NCI-H187 (cell line): ENCODE results near the gene SYMPK.
"Not testable (repeated sequence)": the region's sequence is repeated elsewhere in the genome, so short reads cannot be mapped to it uniquely, and the experiment has no call there.

ENCODE experiments used
- DNase-seq, 2 experiments: peaks; one replicate each; lab custom pipeline; 2025; lab: John Stamatoyannopoulos, UW

The SYMPK gene

DNA sequence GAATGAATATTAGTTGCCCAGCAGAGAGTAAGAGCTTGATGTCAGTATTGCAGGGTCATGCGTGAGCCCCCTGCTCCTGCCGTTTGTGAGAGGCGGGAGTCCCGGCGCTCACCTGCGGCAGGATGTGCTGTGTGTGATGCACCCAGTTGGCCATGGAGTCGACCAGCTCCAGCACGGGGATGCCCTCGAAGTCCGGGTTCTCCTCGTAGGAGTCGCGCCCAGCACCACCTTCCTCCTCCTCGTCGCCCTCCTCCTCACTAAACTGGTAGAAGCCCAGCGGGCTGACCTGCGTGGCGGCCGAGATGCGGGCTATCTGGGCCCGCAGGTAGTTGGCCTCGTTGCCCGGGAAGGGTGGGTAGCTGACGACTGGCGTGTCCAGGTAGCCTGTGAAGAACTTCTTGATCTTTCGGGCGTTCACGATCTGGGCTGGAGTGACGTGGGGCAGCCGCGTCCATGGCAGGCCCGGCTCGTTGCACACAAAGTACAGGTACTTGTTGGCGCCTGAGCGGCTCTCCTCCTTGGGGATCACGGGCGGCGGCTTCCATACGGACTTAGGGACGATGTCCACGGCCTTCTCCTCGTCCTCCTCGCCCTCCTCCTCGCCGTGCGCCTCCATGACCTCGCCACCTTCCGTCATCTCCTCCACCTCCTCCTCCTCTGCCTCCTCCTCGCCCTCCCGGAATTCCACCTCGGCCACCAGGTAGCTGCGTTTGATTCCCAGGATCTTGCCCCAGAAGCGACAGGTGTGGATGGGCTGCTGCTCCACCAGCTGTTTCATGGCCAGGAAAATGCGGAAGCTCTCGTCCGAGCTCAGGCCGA, 58.6 kb downstream of the SYMPK start:
- DNase-seq = no peak

DNA sequence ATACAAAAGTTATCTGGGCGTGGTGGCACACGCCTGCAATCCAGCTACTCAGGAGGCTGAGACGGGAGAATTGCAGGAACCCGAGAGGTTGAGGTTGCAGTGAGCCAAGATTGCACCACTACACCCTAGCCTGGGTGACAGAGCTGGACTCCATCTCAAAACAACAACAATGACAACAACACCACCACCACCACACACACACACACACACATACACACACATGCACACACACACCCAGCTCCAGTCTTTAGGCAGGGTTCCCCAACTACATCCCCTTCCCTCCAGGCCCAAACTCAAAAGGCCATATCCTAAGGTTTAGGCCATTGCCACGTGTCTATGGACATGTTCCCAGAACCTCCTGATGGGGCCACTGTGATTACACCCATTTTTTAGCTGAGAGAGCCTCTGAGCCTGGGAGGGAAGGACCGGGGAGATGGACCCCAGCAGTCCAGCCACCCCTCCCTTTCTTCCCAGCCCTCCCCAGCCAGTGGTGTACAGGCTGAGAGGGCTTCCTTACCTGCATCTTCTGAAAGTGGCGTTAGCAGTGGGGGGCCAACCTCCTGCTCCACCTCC, 61.3 kb downstream of the SYMPK start:
- DNase-seq = no peak

DNA sequence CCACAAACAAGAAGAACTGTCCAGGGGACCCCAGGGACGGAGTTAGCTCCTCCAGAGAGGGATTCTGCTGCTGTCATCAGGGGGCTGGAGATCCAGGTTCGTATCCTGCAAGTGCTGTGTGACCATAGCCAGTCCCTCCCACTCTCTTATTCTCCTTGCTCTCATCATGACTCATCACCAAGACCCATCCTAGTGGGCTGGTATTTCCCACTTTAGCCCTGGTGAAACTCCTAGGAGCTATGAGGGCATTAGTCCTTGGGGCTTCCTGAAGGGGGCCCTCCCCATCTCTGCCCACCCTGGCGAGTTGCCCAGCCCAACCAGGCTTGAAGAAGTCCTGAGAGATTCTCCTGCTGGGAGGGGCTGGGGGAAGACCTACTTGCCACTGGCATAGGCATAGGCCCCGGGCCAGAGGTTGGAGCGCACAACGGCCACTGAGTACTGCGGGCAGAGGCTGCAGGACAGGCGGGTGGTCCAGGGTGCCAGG, 62.8 kb downstream of the SYMPK start:
- DNase-seq = no peak

DNA sequence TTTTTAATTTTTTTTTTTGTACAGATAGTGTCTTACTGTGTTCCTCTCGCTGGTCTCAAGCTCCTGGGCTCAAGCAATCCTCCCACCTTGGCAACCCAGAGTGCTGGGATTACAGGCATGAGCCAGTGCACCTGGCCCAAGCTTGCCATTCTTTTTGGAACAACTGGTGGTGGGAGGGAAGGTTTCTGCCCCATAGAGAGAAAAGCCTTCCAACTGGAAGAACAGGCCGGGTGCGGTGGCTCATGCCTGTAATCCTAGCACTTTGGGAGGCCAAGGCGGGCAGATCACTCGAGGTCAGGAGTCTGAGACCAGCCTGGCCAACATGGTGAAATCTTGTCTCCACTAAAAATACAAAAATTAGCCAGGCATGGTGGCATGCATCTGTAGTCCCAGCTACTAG, 63.4 kb downstream of the SYMPK start:
- not testable (repeated sequence) for DNase-seq

DNA sequence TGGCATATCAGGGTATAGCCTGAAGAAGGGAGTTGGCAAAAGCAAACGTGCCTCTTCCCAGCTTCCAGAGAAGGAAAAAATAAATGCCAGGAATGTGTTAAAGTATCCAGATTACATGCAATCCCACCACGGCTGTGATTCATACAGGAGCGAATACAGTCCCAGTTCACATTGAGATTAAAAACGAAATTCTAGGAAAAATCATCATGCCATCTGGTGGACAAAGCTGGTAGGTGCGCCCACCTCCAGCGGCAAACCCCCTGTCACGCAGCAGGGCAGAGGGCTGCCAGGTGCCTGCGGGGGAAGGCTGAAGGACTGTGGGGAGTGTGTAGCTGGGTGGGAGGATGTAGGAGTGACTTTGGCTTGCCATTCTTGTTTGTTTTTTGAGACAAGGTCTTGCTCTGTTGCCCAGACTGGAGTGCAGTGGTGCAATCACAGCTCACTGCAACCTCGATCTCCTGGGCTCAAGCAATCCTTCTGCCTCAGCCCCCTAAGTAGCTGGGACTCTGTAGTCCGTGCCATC, 63.9 kb downstream of the SYMPK start:
- DNase-seq = peak in 1 of 2 experiments; percentile 53

DNA sequence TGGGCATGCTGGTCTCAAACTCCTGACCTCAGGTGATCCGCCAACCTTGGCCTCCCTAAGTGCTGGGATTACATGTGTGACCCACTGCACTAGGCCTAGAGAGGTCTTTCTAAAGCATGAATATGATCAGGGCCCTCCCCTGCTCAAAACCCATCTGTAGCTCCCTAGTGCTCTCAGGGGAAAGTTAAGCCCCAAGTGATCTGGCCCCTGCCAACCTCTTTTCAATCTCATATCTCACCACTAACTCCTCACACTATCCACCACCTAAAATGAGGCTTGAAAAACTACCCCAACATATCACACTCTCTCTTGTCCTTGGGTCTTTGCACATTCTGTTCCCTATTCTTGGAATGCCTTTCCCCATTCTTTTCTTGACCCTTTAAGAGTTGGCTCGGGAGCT, 68.3 kb downstream of the SYMPK start:
- no peak for DNase-seq

DNA sequence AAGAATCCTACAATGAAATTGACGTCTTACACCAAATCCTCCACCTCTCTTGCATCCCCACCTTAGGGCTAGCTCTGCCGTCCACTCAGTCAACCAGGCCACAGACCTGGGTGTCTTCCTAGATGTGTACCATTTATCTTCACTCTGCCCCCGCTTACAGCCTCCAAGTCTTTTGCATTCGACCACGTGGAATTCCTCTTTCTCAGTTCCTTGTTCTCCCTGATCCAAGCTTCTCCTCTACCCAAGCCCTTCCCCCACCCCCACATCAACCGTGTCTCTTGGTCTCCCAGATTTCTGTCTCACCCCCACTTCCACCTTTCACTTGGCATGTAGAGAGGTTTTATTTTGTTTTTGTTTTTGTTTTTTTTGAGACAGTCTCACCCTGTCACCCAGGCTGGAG, 69.1 kb downstream of the SYMPK start:
- no peak for DNase-seq

DNA sequence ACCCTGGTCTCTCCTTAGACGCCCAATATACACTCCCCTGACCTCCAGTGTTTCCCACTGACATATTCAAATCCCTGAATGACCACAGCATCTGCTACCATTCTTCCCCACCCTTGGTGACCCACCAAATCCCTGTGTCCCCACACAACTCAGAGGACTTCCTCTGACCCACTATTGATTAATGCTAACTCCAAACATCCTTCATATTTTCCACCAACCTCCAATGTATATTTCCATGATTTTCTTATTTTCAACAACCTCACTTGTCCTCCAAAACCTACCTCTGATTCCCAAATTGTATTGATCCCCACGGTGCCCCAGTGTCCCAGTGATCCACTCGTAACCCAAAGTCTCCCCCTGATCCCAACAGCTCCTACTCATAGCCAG, 69.8 kb downstream of the SYMPK start:
- no peak for DNase-seq

DNA sequence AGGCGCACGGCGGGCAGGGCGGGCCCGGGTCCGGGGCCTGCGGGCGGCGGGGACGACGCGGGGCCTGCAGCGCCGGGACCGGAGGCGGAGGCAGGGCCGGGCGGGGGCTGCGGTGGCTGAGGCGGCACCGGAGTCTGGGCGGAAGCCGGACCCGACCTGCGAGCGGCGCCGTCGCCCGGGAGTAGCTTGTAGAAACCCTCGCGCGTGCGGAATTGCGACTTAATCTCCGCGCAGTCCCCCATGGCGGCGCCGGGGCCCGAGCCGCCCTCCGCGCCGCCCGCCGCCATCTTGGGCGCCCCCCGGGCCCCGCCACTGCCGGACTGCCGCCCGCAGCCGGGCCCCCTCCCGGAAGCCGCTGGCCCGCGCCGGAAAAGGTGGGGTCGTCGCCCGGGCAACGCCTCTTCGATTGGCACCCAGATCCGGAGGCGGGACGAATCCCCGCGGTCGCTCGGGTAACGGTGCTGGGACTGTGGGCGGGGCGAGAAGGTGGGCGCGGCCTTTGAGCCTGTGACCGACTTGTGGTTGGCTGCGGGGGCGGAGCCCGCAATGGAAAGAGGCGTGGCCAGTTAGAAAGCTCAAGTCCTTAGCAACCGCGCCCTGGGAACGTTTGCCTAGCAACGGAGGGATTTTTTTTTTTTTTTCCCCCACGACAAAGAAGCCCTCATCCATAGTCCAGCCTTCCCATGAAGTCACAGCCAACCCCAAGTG, 70.3 kb downstream of the SYMPK start, which contains the start of gene DMWD:
TSS of gene DMWD (minus strand) at position 376 of the 708 bp plus-strand sequence. CDS start at position 287, 89 bp downstream.
- DNase-seq = peak; percentile 99 to 100

DNA sequence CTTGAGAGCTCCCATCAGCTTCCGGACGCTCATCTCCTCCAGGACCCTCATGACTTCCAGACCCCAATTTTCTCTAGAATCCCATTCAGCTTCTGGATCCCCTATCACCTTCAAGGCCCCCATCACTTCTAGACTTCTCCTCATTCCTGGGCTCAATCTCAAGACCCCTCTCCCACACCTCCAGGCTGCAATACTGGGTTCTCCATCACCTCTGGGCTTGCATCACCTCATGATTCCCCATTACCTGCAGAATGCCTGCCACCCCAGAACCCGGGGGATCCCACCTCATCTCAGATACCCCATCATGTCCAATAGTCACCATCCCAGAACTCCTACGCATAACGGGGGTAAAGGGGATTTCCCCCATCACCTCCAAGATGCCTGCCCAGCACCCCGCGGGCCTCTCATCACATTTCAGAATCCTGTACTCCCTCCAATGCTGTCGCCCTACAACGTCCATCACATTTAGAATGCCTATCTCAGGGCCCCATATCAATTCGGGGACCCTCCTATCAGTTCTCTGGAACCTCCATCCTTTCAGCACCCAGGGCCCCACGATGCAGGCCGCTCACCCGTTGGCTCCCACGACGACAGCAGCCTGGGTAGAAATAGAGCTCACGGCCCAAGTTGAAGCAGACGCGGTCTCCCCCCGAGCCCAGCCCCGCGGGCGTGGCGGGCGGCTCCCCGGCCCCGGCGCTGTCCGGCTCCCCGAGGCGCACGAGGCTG, 71.0 kb downstream of the SYMPK start:
- no peak for DNase-seq

DNA sequence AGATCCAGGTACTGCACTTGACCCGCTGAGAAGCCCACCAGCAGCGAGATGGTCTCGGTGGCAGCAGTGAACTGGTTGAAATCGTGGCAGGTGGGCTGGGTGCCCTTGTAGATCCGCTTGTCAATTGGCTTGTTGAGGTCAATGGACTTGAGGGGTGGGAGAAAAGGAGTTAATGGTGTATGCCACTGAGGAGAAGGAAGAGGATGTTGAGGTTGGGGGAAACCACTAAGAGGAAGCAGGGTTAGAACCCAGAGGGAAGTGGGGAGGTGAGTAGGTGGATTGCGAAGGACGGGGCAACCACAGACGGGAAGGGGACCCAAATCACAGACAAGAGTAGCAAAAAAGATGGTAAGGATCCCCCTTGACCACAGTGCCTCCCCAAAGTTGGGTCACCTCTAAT, 72.0 kb downstream of the SYMPK start:
- DNase-seq = no peak

DNA sequence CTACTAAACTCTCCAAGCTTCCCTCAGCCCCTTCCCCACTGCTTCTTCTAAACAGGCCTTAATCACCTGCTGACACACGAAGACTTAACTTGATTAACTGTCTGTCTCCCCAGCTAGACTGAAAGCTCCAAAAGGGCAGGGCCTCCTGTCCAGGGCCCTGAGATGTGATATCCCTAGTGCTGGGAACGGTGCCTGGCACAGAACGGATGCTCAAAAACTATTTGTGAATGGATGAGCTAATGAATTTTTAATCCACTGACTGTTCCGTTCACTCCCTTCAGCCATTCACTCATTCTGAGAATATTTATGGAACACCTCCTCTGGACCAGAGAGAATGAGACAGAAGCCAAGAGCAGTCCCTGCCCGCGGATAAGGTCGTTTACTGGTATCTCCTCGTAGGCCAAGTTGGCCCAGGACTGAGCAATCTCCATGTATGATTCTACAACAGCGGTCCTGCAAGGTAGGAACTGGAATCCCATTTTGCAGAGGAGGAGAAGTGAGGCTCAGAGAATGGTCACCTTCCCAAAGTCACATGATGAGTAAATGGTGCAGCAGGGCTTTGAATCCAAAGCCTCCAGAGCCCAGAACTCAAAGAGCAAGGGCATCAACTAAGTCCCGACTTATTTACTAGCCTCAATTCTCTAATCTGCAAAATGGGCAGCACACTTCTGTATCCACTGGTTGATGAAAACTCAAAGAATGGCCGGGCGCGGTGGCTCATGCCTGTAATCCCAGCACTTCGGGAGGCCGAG, 73.7 kb downstream of the SYMPK start:
- no peak for DNase-seq

DNA sequence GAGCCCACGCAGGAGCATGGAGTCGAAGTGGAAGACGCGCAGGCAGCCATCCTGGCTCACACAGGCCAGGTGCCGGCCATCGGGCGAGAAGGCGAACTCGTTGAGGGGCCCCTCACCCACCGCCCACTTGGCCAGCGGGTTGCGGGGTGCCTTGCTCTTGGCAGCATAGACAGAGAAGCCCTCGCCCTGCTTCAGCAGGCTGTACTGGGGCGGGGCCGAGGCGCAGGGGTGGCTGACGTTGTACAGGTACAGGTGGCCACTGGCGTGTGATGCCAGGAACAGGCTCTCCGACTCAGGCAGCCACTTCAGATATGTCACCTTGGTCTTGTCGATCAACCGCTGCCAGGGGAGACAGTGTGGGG, 76.4 kb downstream of the SYMPK start:
- no peak for DNase-seq

DNA sequence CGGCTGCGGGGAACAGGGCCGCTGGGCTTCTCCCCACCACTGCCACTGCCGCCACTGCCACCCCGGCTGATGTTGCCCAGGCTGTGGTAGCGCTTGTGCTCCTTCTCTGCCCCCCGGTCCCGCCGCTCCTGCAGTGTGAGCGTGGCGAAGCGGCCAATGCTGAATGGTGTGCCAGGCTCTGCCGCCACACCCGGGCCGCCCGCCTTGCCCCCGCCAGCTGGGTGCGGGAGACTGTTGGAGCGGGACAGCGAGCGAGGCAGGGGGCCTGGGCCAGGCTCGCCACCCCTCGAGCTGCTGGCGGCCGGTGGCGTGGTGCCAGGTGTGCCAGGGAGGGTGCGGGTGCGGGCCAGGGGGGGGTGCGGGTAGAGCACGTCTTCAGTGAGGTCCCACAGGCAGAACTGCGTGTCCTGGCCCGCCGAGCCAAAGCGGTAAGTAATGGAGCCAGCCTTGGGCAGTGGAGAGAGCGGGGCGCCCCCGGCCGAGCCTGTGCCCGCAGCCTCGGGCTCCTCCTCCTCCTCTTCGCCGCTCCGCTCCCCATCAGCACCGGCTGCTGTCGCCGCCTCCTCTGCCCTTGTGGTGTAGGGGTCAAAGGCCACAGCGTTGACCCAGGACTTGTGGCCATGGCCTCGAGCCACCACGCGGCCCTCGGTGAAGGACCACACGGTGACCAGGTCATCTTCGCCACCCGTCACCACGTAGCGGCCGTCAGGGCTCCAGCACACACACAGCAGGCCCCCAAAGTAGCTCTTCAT, 77.0 kb downstream of the SYMPK start:
- DNase-seq = no peak

DNA sequence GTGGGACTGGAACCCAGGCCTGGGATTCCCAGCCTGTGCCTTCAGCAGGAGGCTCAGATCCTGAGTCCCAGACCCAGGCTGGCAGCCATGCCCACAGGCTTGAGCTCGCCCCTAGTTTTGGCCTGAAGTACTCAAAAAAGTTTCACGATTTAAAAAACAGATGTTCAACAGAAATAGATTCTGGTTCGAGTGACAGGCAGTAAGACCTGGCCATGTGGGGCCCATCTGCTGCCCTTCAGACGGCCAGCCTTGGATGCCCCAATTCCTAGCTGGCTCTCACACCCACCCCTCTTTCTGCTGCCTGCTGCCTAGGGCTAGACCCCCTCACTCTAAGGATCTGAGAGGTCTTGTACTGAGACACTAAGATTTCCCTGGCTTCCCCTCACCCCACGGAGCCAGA, 77.8 kb downstream of the SYMPK start:
- no peak for DNase-seq

DNA sequence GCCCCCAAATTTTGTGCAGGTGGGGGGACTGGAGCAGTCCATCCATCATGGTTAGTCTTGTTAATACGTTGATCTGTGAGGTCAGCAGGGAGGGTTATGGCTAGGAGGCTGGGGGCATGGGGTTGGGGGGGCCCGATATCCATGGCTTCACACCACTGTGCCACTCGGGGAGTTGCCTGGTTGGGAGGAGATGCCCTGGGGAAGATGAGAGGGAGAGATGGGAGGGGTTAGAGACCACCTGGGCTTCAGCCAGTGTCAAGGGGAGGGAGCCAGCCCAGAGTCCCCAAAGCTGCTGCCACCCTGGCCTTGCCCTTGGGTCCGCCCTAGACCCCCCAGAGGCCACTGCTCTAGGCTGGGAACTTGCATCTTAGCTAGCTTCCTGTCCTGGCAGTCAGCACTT, 78.9 kb downstream of the SYMPK start:
- DNase-seq = no peak

DNA sequence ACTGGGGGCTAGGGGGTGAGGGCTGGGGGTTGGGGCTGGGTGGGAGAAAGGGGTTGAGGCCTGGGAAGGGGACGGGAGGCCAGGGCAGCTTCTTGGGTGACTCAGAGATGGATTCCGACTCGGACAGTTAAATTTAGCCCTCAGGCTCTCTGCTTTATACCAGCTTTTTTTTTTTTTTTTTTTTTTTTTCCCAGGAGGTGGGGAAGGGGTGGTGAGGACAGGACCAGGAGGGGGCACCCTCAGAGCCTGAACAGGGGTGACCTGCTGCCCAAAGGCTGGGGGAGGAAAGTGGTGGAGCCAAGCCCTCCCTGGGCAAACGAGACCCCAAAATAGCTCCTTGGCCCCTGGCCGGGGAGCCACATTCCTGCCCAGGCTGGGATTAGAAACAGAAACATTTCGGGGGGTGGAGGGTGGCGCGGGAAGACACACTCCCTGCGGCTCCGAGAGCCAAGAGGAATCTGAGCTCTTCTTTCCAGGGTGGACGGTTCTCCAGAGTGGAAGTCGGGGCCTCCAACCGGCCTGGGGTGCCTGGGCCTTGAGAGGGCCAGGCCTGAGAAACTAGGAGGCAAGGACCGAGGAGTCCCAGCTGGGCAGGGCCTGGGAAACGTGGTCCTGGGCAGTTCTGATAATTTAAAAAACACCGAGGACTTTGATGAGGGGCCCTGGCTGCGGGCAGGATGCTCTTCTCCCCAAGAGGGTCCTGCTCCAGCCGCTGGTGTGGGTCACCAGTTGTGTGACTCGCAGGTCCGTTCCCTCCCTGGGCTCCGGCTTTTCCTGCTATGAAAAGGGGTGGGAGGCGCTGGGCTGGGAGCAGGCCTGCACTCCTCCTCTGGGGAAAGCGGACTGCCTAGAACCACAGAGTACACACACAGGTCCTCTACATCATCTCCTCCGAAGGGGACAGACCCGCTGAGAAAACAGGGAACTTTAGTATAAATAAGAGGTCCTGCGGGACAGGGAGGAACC, 79.8 kb downstream of the SYMPK start:
- no peak for DNase-seq

DNA sequence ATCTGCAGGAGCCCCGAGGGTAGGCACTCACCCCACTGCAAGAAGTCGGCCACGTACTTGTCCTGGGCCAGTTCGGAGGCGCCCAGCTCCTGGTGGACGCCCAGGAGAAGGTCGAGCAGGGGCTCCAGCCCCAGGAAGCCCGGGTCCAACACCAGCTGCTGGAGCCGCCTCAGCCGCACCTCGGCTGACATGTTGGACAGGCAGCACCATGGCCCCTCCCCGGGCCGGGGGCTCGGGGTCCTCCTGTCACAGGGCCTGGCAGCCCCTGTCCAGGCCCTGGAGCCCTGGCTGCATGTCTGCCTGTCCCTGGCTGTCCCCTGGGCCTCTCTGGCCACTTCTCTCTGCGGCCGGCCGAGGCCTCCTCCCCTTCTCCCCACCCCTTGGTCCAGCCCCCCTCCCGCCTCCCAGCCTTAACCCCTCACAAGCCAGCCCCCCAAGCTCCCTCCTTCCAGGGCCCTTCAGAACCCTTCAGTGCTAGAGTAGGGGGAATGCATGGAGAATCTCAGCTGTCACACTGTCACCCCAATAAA, 80.7 kb downstream of the SYMPK start, which contains the start of gene DMPK:
TSS of gene DMPK (minus strand) at position 329 of the 530 bp plus-strand sequence. CDS start at position 191, 138 bp downstream.
- no peak for DNase-seq
